Hematopoietic multipotent progenitor cell treated with erythropoietin and hydrocortisone succinate and interleukin-3 and kit ligand, for 4 days (in vitro differentiated cells): ENCODE data around the gene CRACR2B.

ENCODE experiments used
- DNase-seq: peaks from one replicate; pipeline ENCODE4 v3.0.0-alpha.2; 2015

CRACR2B gene

DNA sequence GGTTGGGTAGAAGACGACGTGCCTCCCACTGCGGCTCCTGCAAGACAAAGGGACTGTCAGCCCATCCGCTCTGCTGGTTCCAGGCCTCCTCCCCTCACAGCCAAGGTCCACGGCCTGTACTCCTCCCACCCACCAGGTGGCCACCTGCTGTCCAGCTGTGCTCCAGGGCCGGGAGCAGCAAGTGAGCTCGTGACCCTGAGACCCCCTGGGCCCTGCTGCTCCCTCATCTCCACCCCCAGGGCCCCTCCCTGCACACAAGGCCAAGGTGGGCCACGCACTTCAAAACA is 42.4 kb downstream of the CRACR2B start:
- no peak for DNase-seq

DNA sequence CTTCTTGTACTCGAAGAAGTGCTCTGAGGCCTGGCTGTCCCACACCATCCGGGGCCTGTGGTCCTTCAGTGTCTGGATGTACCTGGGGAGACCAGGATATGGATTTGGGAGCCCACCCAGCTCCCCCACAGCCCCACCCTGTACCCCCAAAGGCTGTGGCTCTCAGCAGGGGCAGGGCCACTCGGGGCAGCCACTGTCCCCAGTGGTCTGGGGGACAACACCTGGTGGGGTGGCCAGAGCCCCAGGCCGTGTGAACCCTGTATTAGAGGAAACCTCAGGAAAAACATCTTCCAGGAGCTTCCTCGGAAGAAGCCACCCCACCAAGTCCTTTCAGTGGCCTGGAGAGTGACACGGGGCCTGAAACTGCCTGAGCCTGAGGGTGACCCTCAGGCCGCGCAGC is 42.7 kb downstream of the CRACR2B start:
- DNase-seq: no peak

DNA sequence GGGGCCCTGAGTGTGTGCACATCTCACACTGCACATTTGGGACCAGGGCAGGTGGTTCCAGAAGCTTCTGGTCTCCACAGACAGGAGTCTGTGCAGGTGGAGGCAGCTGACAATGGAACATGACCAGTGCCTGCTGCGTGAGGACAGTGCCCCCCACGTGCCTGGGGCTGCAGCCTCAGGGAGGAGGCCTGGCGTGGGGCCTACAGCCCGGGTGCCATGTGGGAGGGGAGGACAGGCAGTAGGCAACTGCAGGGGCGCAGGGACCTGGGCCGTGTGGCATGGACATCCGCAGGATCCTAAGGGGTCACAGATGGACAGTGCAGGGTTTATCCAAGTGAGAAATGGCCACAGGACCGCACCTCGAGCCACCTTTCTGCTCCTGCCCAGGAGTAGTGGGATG is 43.8 kb downstream of the CRACR2B start:
- no peak for DNase-seq

GRCh38 chr11:872799-873198 is 45.1 kb downstream of the CRACR2B start:
- DNase-seq: no peak

- no peak for DNase-seq
These were observed 46.0 kb downstream of the CRACR2B start for GRCh38 chr11:873706-874105.

- DNase-seq: no peak
These were observed 47.5 kb downstream of the CRACR2B start for GRCh38 chr11:875203-875602.

DNA sequence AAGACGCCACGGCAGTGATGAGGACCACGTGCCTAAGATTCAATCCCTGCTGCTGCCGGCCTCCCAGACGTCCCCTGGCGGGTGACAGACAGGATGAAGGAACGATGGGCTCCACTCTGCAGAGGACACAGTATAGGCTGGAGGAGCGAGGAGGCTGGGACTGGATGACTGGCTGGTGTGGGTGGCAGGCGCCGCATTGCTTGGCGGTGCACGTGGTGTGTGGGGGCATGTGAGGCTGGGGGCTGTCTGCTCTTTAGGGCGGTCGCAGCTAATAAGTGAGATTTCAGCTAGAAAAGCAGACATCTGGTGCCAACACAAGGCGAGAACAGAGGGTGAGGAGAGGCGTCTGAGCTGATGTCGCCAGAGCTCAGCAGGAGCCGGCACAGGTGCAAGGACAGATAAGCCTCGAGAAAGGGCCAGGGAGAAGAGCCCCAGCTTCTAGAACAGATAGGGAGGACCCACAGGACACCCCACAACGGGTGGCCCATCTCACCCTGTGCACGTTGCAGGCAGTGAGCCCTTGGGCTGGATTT is 48.1 kb downstream of the CRACR2B start:
- DNase-seq: peak; percentile 90

DNA sequence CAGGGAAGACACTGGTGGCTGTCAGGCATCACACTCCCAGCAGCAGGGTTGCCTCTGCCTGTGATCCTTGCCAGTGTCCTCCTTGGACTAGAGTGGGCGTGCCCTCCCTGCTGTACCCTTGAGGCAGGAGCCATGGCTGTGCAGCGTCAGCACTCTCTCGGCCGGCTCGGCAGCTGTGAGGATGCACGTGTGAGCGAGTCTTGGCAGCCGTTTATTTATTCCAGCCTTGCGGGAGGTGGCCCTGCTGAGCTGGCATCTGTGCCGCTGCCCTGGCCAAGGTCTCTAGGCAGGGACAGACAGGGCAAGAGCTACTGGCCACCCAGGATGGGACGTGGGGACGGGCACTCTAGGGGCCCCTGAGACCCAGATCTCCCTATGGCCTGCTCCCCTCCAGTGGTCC is 48.8 kb downstream of the CRACR2B start:
- no peak for DNase-seq

GRCh38 chr11:877565-877964 is 49.8 kb downstream of the CRACR2B start:
- DNase-seq: peak; percentile 74

DNA sequence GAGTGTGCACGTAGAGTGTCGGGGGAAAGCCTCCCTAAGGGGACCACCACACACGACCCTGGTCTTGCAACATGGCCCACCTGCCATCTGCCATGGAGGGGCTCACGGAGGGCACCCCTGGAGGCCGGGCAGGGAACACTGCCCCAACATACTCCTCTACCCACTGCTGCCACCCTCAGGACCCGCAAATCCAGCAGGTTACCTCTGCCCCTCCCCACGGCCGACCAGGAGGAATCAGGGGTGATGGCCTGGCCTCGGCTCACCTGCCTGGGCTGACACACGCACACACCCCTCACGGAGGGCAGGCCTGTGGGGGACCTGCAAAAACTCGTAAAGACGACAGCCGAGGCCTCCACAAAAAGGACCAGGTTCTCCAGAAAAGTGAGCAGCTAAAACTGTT is 52.7 kb downstream of the CRACR2B start:
- DNase-seq: no peak
